GM23248 (cell line): ENCODE data around the gene WDR82.

Experiments used
- EZH2 ChIP-seq: fragments of 200-600 bp; sonication (generic); IDR thresholded peaks from 2 replicates; pipeline ENCODE4 v1.6.1; 2018; ENCODE audit warnings: antibody characterized with exemption, mild to moderate bottlenecking; ENCODE audit not compliant: insufficient read depth, poor library complexity, severe bottlenecking
- EZH2phosphoT487 ChIP-seq: fragments of 200-600 bp; sonication (generic); IDR thresholded peaks from 2 replicates; pipeline ENCODE4 v1.6.1; 2018; ENCODE audit warnings: antibody characterized with exemption, moderate library complexity, mild to moderate bottlenecking, low read depth; ENCODE audit not compliant: insufficient read depth

DNA sequence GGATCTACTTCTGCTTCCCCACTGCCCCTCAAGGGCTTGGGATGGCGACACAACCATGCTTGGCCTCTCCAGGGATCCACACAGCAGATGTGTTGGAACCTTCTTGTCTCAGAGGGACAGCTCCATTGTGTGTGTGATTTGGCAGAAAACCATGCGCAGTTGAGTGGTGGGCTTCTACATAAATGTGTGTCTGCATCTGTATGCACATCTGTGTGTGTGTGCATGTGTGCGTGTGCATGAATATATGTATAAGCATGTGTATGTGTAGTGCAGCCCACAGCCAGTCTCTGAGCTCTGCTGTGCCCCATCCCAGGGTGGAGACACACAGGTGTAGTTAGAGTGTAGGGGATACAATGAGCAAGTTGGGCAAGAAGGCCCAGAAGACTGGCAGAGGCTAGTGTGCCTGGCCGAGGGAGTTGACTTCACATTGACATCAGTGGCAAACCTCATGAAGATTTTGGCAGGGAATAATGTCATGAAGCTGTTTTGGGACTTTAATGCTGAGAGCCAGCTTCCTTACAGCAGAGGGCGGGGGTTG is 17.3 kb upstream of the WDR82 start:
- TF ChIP-seq EZH2, result no peak
- TF ChIP-seq EZH2phosphoT487, result no peak
